HG02610 (cell line): ENCODE measurements around the gene EPHB6.

Experiments
- ATAC-seq: cut with Tn5 transposase; IDR thresholded peaks from one replicate; pipeline ENCODE4 v1.9.1; 2021; ENCODE audit warnings: mild to moderate bottlenecking, moderate library complexity; ENCODE audit not compliant: unreplicated experiment

EPHB6 gene

DNA sequence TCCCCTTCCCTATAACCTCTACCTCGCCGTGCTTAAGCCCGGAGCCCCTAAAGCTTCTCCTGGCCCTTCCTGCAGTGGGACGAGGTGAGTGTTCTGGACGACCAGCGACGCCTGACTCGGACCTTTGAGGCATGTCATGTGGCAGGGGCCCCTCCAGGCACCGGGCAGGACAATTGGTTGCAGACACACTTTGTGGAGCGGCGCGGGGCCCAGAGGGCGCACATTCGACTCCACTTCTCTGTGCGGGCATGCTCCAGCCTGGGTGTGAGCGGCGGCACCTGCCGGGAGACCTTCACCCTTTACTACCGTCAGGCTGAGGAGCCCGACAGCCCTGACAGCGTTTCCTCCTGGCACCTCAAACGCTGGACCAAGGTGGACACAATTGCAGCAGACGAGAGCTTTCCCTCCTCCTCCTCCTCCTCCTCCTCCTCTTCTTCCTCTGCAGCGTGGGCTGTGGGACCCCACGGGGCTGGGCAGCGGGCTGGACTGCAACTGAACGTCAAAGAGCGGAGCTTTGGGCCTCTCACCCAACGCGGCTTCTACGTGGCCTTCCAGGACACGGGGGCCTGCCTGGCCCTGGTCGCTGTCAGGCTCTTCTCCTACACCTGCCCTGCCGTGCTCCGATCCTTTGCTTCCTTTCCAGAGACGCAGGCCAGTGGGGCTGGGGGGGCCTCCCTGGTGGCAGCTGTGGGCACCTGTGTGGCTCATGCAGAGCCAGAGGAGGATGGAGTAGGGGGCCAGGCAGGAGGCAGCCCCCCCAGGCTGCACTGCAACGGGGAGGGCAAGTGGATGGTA lies 9.2 kb downstream of the EPHB6 start:
- no peak for ATAC-seq

DNA sequence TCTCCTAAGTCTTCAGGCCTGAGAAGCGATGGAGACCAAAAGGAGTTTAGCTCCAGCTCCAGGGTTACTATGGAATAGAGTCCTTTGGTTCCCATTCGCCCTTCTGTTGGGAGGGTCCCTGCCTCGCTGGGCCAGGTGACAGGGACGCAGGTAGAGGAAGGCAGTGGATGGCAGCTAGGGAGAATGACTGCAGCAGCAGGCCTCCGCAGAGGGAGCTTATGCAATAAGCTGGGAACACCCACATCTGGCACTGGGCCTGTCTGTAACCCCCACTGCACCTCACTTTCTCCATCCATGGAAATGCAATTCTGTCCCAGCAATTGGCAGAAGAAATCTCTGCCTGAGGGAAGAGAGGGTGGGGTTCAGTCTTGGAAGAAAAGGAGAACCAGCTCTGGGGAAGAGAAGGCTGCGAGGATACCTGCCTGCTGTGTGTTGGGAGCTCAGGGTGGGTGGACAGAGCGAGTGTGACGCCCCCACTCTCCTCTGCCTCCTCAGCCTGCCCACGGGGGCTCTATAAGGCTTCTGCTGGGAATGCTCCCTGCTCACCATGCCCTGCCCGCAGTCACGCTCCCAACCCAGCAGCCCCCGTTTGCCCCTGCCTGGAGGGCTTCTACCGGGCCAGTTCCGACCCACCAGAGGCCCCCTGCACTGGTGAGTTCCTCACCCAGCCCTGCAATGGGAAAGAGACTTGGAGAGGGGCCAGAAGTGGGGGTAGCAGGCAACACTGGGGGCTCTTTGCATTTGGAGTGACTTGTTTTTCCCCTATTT lies 10.3 kb downstream of the EPHB6 start:
- no peak for ATAC-seq

GRCh38 chr7:142865766-142866165 lies 10.9 kb downstream of the EPHB6 start:
- no peak for ATAC-seq

DNA sequence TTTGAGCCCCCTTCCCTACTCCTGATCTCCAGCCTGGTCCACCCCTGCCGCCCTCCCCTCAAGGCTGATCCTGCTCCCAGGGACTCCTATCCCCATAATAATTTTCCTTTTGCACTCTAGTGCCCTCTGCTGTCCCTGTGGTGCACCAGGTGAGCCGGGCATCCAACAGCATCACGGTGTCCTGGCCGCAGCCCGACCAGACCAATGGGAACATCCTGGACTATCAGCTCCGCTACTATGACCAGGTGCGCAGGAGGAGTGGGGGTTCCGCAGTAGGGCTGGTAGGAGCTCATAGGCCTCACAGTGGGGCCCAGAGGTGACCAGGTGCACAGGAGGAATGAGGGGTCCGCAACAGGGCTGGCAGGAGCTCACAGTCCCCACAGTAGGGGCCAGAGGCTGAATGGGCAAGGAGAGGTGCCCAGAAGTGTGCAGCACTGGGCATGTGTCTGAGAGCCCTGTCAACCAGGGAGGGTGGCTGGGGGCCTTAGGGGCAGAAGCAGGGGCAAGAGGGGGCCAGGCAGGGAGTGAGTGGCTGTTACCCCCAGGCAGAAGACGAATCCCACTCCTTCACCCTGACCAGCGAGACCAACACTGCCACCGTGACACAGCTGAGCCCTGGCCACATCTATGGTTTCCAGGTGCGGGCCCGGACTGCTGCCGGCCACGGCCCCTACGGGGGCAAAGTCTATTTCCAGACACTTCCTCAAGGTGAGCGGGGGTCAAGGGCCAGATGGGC lies 11.7 kb downstream of the EPHB6 start:
- no peak for ATAC-seq

GRCh38 chr7:142867097-142867378 lies 12.2 kb downstream of the EPHB6 start:
- ATAC-seq, result no peak

- ATAC-seq, result no peak
Observed at GRCh38 chr7:142867398-142868187, 12.7 kb downstream of the EPHB6 start.

DNA sequence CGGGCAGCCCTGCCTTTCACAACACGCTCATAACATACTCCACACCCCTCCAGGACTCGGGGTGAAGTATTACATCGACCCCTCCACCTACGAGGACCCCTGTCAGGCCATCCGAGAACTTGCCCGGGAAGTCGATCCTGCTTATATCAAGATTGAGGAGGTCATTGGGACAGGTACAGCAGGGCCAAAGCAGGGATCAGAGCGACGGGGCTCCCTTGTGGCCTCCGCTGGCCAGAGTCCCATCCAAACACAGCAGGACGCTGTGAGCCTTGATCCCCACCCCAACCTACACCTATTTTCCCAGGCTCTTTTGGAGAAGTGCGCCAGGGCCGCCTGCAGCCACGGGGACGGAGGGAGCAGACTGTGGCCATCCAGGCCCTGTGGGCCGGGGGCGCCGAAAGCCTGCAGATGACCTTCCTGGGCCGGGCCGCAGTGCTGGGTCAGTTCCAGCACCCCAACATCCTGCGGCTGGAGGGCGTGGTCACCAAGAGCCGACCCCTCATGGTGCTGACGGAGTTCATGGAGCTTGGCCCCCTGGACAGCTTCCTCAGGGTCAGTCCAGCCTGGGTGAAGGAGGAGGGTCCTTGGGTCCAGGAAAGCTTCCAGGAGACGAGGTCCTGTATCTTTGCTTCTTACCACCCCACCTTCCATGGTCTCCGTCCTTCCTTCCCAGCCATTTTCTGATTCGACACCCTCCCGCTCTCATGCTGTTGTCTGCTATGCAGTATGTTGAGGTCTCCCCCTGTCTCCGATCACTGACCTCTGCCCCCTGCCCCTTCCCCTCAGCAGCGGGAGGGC lies 13.5 kb downstream of the EPHB6 start:
- ATAC-seq, result no peak

GRCh38 chr7:142868986-142869415 lies 14.1 kb downstream of the EPHB6 start:
- ATAC-seq, result no peak

GRCh38 chr7:142869434-142869833 lies 14.6 kb downstream of the EPHB6 start:
- no peak for ATAC-seq

DNA sequence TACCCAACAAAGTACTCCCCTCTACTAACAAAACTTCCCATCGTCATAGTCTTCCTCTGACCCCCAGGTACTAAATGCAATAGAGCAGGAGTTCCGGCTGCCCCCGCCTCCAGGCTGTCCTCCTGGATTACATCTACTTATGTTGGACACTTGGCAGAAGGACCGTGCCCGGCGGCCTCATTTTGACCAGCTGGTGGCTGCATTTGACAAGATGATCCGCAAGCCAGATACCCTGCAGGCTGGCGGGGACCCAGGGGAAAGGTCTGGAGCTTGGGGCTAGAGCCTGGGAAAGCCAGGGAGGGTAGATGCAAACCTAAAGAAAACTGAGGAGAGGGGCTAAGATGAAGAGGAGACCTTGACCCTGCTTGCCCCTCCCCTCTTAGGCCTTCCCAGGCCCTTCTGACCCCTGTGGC lies 15.3 kb downstream of the EPHB6 start:
- ATAC-seq, result no peak

DNA sequence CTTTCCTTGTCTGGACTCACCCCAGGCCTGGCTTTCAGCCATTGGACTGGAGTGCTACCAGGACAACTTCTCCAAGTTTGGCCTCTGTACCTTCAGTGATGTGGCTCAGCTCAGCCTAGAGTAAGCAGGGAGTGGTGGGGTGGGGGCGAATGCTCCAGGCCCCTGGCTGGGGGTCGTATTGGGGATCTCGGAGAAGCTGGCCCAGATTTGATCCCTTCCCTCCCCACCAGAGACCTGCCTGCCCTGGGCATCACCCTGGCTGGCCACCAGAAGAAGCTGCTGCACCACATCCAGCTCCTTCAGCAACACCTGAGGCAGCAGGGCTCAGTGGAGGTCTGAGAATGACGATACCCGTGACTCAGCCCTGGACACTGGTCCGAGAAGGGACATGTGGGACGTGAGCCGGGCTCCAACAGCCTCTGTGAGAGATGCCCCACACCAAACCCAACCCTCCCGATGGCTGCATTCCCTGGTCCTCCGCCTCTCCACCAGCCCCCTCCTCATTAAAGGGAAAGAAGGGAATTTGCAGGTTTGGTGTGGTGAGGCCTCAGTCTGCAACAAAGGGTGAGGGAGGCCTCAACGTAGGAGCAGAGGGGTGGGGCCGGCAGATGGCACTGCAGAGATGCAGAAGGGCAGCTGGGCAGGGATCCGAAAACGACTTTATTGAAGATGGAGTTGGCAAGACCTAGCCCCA lies 15.8 kb downstream of the EPHB6 start:
- ATAC-seq, result no peak

DNA sequence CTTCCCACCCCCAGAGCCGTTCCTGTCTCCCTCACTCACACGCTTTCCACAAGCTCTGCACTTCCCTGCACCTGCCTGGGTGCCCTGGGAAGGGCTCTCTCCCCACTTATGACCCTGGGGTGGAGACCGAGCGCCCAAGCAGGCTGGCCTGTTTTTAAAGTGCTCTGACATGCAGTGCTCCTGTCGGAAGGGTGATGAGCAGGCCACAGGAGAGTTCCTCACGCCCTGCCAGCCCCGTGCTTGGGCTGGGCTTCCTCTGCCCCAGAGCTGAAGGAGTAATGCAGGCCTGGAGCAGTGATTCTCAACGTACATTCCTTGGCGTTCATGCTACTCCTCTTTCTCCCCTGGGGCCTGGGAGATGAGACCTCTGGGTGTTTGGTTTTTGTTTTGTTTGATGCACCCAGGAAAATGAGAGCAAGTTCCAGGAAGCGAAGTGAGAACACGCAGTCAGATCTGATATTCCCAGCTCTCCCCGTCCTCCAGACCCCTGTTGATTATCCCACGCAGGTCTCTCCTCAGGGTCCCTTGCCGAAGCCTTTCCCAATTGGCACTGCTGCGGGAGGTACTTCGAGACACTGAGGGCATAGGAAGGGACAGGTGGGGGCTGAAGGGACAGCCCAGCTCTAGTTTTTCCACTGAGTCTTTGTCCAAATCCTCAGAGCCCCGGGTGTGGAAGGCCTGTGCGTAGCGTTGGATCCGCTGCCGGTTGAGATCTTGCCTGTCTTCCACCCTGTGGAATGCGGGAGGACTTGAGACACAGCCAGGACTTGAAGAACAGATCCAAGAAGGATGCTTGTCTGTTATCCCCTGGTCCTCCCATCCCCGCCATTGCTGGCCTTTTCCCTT lies 16.6 kb downstream of the EPHB6 start:
- ATAC-seq, result no peak

DNA sequence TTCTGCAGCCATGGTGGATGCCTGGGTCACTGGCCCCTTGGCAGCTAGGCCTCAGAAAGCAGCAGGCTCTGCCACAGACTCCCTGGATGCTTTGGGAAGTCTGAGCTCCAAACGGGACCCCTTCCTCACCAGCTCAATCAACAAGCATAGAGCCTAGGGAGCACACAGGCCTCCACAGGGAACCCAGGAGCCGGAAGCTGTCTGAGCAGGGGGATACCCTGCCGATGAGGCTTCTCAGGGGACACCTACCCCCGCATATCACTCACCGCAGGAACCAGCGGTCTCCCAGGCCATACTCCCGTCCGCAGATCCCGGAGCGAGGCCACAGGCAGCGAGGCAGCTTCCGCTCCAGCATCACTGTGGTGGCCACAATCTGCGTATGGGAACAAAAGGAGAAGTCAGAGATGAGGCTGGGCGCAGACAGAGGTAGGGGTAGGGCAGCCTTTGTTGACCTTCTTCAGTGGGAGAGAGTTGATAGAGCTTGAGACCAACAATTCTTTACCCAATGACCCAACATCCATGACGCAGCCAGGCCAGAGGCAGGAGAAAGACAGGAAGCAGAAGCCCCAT lies 17.3 kb downstream of the EPHB6 start:
- no peak for ATAC-seq

DNA sequence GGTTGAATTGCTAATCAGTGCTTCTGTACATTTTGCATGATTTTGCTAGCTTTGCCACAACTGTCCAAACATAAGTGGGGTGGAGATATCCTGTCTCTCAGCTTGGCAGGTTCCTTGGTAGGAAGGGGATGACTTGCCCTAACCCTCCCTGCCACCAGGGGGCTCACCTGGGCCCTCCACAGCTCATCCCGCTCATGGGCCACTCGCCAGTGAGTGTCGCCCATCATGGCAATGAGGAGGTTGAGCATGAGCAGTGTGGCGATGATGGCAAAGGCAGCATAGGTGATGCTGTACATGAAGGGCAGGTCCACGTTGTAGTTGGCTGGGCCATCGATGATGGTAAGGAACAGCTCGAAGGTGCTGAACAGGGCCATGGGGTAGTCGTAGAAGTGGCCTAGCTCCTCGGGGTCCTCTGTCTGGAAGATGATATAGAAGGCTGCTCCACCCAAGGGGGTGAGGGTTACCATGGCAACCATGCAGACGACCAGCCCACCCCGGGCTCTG lies 18.5 kb downstream of the EPHB6 start:
- peak; percentile 47 for ATAC-seq

GRCh38 chr7:142873871-142874270 lies 19.0 kb downstream of the EPHB6 start:
- no peak for ATAC-seq

DNA sequence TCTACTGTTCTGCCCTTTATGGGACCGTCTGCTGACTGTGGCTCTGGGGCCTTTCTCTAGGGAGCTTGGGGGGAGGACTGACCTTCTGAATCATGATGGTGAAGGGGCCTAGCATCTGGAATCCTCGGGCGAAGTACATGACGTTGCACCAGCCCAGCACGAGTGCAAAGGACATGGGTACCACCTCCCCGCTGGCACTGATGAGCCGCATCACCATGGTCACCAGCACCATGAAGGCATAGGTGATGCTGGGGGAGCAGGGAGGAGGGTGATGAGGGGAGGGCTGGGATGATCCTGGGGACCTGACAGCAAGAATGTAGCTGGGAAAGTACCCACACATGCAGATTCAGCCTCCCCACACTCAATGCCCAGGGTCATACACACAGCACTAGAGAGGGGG lies 19.5 kb downstream of the EPHB6 start:
- no peak for ATAC-seq

GRCh38 chr7:142874837-142875236 lies 20.0 kb downstream of the EPHB6 start:
- no peak for ATAC-seq

GRCh38 chr7:142875456-142875855 lies 20.6 kb downstream of the EPHB6 start:
- ATAC-seq, result no peak
